ENCODE results near the gene UGT1A10.

- TF ChIP-seq CTCF (IDR thresholded peaks at IDR 0.05; ENCODE audit: borderline replicate concordance, extremely low read depth, low read length, poor library complexity, severe bottlenecking) (no peak), EZH2 (IDR thresholded peaks at IDR 0.05; ENCODE audit: borderline replicate concordance, low read depth, low read length, severe bottlenecking) (no peak)
Observed at GRCh38 chr2:233801357-233802131, 165.3 kb downstream of the UGT1A10 start.
